ENCODE measurements around the gene RANBP6. TPM values are rescaled to one million over a fixed set of nuclear protein-coding genes. Genes with fewer than 3 reads are reported as not detected.
"Not testable (repeated sequence)": the region's sequence is repeated elsewhere in the genome, so short reads cannot be mapped to it uniquely, and the experiment has no call there.

Gene RANBP6
- total RNA-seq, result 16.0 and 18.0 TPM in 2 replicates
- 17.1 and 23.8 TPM in 2 replicates for polyA plus RNA-seq

DNA sequence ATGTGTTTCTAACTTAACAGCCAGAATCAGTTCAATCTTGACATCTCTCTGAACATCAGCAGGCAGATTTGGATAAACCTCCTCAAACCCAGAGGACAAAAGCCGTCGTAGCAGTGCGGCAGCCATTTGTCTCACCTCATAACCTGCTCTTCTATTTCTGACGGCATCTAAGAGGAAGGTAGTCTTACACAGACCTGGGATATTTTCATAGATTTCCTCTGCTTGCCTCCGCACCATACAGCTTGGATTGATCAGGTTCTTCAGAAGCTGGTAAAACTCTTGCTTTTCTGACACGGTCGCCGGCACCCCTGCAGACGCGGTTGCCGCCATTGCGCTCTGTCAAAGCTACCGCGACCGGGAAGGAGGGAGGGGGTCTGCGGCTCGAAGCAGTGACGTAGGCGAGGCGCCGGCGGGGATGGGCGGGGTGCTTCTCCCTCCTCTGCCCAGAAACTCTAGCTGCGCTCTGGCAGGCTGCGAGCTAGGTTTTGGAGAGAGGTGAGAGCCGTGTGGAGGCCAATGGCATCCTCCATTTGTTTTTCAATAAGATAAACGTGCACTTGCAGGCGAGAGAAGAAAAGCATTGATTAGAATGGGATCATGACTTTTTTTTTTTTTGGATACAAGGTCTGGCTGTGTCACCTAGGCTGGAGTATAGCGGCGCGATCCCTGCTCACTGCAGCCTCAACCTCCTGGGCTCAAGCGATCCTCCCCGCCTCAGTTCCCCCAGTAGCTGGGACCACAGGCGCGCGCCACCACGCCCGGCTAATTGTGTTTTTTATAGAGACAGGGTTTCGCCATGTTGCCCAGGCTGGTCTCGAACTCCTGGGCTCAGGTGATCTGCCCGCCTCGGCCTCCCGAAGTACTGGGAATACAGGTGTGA is at the start of gene RANBP6:
RANBP6 (minus strand) TSS at position 347 of the 880 bp plus-strand sequence; CDS start at position 330, 17 bp downstream.
- Histone ChIP-seq H3K4me1 (ENCODE audit: low read depth) (peaks cover 22% of the 10 kb centered on the region), H3K27ac (peak within 1 kb of the TSS; percentile 66), H3K9me3 (ENCODE audit: low read depth) (no peaks in the 10 kb centered on the region), H3K27me3 (no peaks in the 10 kb centered on the region), H3K36me3 (peaks cover 8% of the 10 kb centered on the region), H3K4me3 (peak within 1 kb of the TSS; percentile 52)
- peak; percentile 92 to 93 for DNase-seq (ENCODE audit: low read depth in 1 of 2, low spot score in 1 of 2)
- TF ChIP-seq, protein P1, sequence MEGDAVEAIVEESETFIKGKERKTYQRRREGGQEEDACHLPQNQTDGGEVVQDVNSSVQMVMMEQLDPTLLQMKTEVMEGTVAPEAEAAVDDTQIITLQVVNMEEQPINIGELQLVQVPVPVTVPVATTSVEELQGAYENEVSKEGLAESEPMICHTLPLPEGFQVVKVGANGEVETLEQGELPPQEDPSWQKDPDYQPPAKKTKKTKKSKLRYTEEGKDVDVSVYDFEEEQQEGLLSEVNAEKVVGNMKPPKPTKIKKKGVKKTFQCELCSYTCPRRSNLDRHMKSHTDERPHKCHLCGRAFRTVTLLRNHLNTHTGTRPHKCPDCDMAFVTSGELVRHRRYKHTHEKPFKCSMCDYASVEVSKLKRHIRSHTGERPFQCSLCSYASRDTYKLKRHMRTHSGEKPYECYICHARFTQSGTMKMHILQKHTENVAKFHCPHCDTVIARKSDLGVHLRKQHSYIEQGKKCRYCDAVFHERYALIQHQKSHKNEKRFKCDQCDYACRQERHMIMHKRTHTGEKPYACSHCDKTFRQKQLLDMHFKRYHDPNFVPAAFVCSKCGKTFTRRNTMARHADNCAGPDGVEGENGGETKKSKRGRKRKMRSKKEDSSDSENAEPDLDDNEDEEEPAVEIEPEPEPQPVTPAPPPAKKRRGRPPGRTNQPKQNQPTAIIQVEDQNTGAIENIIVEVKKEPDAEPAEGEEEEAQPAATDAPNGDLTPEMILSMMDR (IDR thresholded peaks at IDR 0.05; ENCODE audit: low read depth, low read length), result no peak

DNA sequence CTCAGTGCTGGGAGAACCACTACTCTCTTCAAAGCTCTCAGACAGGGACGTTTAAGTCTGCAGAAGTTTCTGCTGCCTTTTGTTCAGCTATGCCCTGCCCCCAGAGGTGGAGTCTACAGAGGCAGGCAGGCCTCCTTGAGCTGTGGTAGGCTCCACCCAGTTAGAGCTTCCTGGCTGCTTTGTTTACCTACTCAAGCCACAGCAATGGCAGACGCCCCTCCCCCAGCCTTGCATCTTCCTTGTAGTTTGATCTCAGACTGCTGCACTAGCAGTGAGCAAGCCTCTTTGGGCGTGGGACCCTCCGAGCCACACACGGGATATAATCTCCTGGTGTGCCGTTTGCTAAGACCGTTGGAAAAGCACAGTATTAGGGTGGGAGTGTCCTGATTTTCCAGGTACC is 47.7 kb upstream of the RANBP6 start:
- not testable (repeated sequence) for H3K4me1 ChIP-seq (ENCODE audit: low read depth); H3K9me3 ChIP-seq (ENCODE audit: low read depth); H3K36me3 ChIP-seq; H3K27ac ChIP-seq; H3K27me3 ChIP-seq; DNase-seq (ENCODE audit: low read depth in 1 of 2, low spot score in 1 of 2); H3K4me3 ChIP-seq

DNA sequence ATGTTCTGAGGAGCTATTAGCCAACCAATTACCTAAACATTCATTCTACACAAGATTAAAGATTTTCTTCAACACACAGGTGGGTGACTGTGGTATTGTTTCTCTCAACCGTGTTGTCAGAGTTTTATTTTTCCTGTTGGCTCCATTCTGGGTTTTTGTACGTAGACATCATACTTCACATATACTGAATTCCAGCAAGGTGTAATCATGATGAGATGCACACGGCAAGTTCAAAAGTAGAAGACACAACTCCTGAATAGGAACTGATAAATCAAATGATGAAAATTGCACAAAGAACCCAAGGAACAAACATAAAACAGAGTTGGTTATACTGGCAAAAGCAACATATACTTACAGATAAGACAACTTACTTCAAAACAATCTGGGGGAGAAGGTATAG is 40.2 kb upstream of the RANBP6 start:
- Histone ChIP-seq H3K4me3 (no peak overlapping the region), H3K9me3 (ENCODE audit: low read depth) (no peaks in the 10 kb centered on the region), H3K27me3 (no peaks in the 10 kb centered on the region), H3K36me3 (no peaks in the 10 kb centered on the region), H3K27ac (no peak overlapping the region), H3K4me1 (ENCODE audit: low read depth) (no peaks in the 10 kb centered on the region)
- TF ChIP-seq, protein P1 (IDR thresholded peaks at IDR 0.05; ENCODE audit: low read depth, low read length), result no peak
- no peak for DNase-seq (ENCODE audit: low read depth in 1 of 2, low spot score in 1 of 2)

DNA sequence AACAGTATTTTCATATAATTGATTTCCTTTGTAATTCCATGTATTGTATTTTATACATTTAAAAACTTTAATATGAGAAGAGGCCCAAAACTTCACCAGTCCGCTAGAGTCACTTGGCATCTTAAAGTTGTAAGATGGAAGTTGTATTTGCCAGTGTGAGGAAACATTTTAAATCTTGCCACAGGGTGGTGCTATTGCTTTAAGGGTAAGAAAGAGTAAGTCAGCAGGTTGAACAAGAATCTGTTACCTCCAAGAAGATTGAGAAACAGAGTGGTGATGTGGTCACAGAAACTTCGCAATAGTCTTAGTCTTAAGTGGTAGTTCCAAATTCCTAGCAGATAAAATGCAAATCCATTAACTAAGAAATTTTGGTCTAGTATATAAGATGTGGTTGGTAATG is 39.8 kb upstream of the RANBP6 start:
- peak; percentile 82 to 98 for DNase-seq (ENCODE audit: low read depth in 1 of 2, low spot score in 1 of 2)
- Histone ChIP-seq H3K36me3 (no peaks in the 10 kb centered on the region), H3K4me3 (no peak overlapping the region), H3K27me3 (no peaks in the 10 kb centered on the region), H3K9me3 (ENCODE audit: low read depth) (no peaks in the 10 kb centered on the region), H3K4me1 (ENCODE audit: low read depth) (no peaks in the 10 kb centered on the region), H3K27ac (no peak overlapping the region)
- TF ChIP-seq, protein P1 (IDR thresholded peaks at IDR 0.05; ENCODE audit: low read depth, low read length), result peak; percentile 50

DNA sequence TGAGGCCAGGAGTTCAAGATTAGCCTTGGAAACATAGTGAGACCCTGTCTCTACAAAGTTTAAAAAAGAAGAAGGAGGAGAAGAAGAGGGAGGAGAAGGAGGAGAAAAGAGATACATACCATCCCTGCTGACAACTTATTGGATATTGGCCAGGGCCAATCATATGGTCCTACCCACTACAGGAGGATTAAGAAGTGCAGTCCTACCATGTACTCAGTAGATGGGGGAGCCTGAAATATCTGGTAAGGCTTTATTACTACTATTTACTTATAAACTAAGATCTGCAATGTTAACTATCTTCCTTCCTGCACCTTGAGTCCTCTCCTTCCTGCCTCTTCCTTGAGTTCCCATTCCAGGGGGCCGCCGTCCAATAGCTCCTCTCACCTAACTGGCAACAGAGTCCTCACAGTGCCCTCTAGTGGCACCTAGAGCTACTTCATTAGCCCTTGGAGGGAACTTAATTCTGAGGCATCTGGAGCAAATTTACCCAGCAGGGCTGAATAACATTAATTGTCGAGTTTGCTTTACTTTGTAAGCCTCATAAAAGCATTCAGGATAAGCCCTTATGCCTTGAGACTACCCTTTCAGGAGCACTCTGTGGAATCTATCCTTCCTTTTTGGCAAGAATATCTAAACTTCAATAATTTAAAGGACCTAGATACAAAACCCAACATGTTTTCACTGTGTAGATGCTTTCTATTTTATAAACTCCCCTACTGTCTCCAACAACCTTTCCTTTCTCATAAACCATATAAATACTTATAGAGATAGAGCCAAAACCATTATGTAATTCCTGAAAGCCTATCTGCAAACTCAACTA is 39.1 kb upstream of the RANBP6 start:
- Histone ChIP-seq H3K27ac (no peak overlapping the region), H3K4me3 (no peak overlapping the region), H3K9me3 (ENCODE audit: low read depth) (no peaks in the 10 kb centered on the region), H3K36me3 (no peaks in the 10 kb centered on the region), H3K4me1 (ENCODE audit: low read depth) (no peaks in the 10 kb centered on the region), H3K27me3 (no peaks in the 10 kb centered on the region)
- TF ChIP-seq, protein P1 (IDR thresholded peaks at IDR 0.05; ENCODE audit: low read depth, low read length), result peak; percentile 83
- DNase-seq (ENCODE audit: low read depth in 1 of 2, low spot score in 1 of 2), result peak; percentile 88 to 89
